Measurements from ENCODE around the gene MAN2A2. TPM values are rescaled to one million over a fixed set of nuclear protein-coding genes. Genes with fewer than 3 reads are reported as not detected.
"Not testable (repeated sequence)": the region's sequence is repeated elsewhere in the genome, so short reads cannot be mapped to it uniquely, and the experiment has no call there.

MAN2A2 gene
- total RNA-seq, 4 donors from 2014 or later: 76.2 to 188 (median 141) TPM

- no peak overlapping the region for H3K4me3 ChIP-seq
- H3K27ac ChIP-seq: no peak overlapping the region
- H3K36me3 ChIP-seq: peaks cover 0 to 58% (median 0%) of the 10 kb centered on the region in 3 donors
- TF ChIP-seq POLR2A (IDR thresholded peaks at IDR 0.05) (no peak), CTCF (IDR thresholded peaks at IDR 0.05) (no peak)
- H3K9me3 ChIP-seq: no peaks in the 10 kb centered on the region
- DNase-seq: no peak
- peaks cover 0 to 4% (median 0%) of the 10 kb centered on the region in 4 donors for H3K4me1 ChIP-seq
- H3K27me3 ChIP-seq: no peaks in the 10 kb centered on the region
These were observed 11.1 kb upstream of the MAN2A2 start for GRCh38 chr15:90892023-90892422.

- no peak for TF ChIP-seq CTCF (IDR thresholded peaks at IDR 0.05)
- TF ChIP-seq POLR2A (IDR thresholded peaks at IDR 0.05): no peak
- Histone ChIP-seq H3K4me3 (no peak overlapping the region), H3K36me3 (peaks cover 0 to 58% (median 0%) of the 10 kb centered on the region in 3 donors), H3K9me3 (no peaks in the 10 kb centered on the region), H3K27me3 (no peaks in the 10 kb centered on the region), H3K27ac (no peak overlapping the region), H3K4me1 (peaks cover 0 to 4% (median 0%) of the 10 kb centered on the region in 4 donors)
- no peak for DNase-seq
These were observed 10.5 kb upstream of the MAN2A2 start for GRCh38 chr15:90892498-90893174.

- Histone ChIP-seq H3K27me3 (no peaks in the 10 kb centered on the region), H3K4me1 (peaks cover 0 to 4% (median 0%) of the 10 kb centered on the region in 4 donors), H3K36me3 (peaks cover 0 to 58% (median 0%) of the 10 kb centered on the region in 3 donors), H3K4me3 (no peak overlapping the region), H3K27ac (no peak overlapping the region), H3K9me3 (no peaks in the 10 kb centered on the region)
- DNase-seq: no peak
- TF ChIP-seq POLR2A (IDR thresholded peaks at IDR 0.05): no peak
- TF ChIP-seq CTCF (IDR thresholded peaks at IDR 0.05): no peak
These were observed 9.7 kb upstream of the MAN2A2 start for GRCh38 chr15:90893175-90894090.

- no peak overlapping the region for H3K4me3 ChIP-seq
- no peaks in the 10 kb centered on the region for H3K4me1 ChIP-seq
- no peak overlapping the region for H3K27ac ChIP-seq
- no peaks in the 10 kb centered on the region for H3K27me3 ChIP-seq
- H3K9me3 ChIP-seq: no peaks in the 10 kb centered on the region
- H3K36me3 ChIP-seq: peaks cover 0 to 50% (median 0%) of the 10 kb centered on the region in 3 donors
- DNase-seq: no peak
- no peak for TF ChIP-seq POLR2A (IDR thresholded peaks at IDR 0.05)
- peak in 1 of 6 experiments; percentile 6 for TF ChIP-seq CTCF (IDR thresholded peaks at IDR 0.05)
These were observed 7.5 kb upstream of the MAN2A2 start for GRCh38 chr15:90895571-90896117.

- peak in 1 of 3 donors; percentile 48 for DNase-seq
- not testable (repeated sequence) for H3K4me1 ChIP-seq, H3K27me3 ChIP-seq, H3K4me3 ChIP-seq, H3K27ac ChIP-seq, H3K9me3 ChIP-seq
- H3K36me3 ChIP-seq: peaks cover 0 to 37% (median 0%) of the 10 kb centered on the region in 3 donors
These were observed 5.9 kb upstream of the MAN2A2 start for GRCh38 chr15:90897131-90897655.

All from Peyer's patch (tissue), 4 donors.